Measurements from ENCODE around the gene OR1S2.
"Not testable (repeated sequence)": the region's sequence is repeated elsewhere in the genome, so short reads cannot be mapped to it uniquely, and the experiment has no call there.

The OR1S2 gene

GRCh38 chr11:58204042-58204441 lies at the start of gene OR1S2:
Gene OR1S2, minus strand, starts transcription at chr11:58204142. Its CDS starts 0 bp downstream, at chr11:58204142.
- no peak for DNase-seq

DNA sequence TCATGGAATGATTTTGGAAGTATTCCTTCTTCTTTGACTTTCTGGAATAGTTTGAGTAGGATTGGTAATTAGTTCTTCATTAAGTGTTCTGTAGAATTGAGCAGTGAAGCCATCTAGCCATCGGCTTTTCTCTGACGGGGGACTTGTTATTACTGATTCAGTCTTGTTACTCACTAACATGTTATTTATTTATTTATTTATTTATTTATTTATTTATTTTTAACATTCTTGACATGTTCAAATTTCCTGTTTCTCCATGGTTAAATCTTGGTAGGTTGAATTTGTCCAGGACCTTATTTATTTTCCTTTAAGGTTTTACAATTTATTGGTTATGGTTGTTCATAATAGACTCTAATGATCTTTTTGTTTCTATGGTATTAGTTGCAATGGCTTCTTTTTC lies 40.0 kb upstream of the OR1S2 start:
- DNase-seq: no peak

- no peak for DNase-seq
Observed at GRCh38 chr11:58227956-58228615, 24.1 kb upstream of the OR1S2 start.

- DNase-seq: no peak
Observed at GRCh38 chr11:58222721-58223120, 18.8 kb upstream of the OR1S2 start.

DNA sequence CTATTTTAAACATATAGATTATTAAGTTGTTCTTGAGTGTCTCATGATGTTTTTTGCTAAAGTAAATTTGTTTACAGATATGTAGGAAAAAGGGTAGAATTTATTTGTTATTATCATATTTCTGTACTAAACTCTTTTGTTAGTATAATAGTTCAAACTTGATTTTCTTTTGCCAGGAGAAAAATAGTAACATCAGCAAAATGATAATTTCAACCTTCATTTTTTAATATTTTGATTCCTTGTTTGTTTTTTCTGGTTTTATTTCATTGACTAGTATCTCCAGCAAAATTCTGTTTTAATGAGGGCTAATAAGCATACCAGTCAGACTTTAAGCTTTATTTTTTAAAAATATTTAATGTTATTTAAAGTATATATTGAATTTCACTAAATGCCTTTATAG lies 12.5 kb upstream of the OR1S2 start:
- DNase-seq: no peak

GRCh38 chr11:58212420-58212819 lies 8.5 kb upstream of the OR1S2 start, which contains the start of gene OR1S1:
Gene OR1S1, plus strand, starts transcription at chr11:58212720.
- DNase-seq: not testable (repeated sequence)

- DNase-seq: no peak
Observed at GRCh38 chr11:58199271-58199670, 4.7 kb downstream of the OR1S2 start.

- no peak for DNase-seq
Observed at GRCh38 chr11:58195939-58196338, 8.0 kb downstream of the OR1S2 start.

DNA sequence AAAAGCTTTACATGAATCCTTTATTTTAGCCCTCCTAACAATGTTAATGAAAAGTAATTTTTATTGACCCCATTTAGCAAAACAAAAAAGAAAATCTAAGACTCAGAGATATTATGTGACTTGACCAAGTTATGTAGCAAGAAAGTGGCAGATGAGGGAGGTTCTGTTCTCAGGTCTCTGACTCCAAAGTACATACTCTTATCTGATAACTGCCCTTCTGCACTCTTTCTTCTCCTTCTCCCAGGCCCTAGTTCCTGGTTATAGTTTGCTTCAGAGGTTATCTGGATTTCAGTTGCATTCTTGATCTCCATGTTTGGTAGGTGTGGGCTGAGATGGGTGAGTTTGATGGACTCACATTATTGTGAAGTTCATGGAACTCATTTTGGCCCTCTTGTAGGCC lies 10.6 kb downstream of the OR1S2 start:
- no peak for DNase-seq

DNA sequence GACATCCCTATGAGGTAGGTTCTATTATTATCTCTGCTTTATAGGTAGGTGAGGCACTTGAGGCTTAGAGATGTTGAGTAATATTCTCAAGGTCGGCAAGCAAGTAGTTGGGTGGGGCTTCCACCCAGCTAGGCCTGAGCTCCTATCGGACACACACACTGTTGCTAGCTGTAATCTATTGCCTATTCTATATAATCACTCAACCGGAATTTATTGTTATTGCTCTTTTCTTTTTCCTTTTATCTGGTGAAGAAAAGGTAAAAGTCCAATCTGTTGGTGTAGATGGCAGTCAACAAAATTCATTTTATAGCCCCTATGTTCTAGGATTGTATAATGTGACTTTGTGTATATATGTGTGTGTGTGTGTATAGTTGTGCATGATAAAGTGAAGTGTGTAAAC lies 11.7 kb downstream of the OR1S2 start:
- DNase-seq: no peak

DNA sequence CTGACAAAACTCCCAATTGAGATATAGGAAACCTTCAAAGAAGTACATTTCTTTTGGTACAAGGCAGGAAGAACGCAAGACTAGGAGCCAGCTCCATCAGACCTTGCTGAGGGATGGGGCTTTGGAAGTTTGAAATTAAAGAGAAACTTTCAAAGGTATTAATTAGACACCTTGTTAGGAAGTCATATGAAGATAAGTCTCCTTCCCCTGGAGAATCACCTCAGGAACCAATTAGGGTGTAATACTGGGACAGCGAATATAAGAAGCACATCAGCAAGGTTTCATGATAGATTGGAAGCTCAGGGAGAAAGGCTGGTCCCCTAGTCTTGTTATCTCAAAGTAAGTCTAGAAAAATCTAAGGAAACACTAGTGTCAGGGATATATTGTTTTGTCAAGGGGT lies 15.2 kb downstream of the OR1S2 start, which contains the start of gene OR9Q2:
TSS of gene OR9Q2 (plus strand) at position 301 of the 400 bp plus-strand sequence. CDS start 1,421 bp downstream, outside the sequence.
- no peak for DNase-seq

DNA sequence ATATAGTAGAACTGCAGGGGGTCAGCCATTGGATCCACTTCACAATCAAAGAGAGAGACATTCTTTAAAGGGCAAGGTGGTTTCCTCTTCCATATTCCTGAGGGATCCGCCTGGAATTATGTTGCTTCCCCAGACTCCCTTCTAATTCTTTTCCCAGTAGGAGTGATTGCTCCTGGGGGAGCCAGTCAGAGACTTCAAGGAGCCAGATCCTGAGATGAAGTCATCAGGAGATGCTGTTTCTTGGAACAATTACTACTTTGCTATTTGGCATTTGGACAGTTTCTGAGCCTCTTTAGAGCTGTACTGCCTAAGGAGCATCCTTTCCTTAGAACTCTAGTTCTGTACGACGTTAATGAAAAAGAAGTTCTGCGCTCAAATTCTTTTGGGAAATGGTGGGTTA lies 17.0 kb downstream of the OR1S2 start:
- no peak for DNase-seq

GRCh38 chr11:58179648-58180047 lies 24.3 kb downstream of the OR1S2 start:
- no peak for DNase-seq

- no peak for DNase-seq
Observed at GRCh38 chr11:58178444-58178843, 25.5 kb downstream of the OR1S2 start.

DNA sequence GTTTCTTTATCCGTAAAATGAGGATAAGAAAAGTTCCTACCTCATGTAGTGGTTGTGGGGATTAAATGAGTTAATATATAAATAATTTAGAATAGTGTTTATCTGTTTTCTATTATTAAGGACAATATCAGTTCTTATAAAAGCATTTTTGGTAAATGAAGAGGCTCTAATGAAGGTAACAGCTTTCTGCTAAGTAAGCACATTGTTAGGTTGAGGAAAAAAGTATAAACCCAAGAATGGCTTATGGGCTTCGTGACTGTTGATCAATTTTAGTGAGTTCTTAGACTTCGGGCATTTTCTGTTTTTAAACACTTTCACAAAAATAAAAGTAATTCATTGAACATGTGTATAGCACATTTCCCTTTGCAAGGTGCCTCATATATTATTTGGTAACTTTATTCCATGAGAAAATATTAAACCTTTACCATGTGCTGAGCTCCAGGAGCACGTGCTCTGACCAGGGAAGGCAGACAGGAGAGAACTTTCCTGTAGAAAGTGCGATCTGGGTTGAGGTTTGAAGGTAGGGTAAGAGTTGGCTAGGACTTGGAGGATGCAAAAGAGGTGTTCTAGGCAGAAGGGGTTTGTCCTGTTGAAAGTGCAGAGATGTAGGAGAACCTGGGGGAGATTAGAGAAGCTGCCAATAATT lies 26.4 kb downstream of the OR1S2 start:
- DNase-seq: no peak

- DNase-seq: no peak
Observed at GRCh38 chr11:58165504-58166106, 38.3 kb downstream of the OR1S2 start.

GRCh38 chr11:58164990-58165389 lies 39.0 kb downstream of the OR1S2 start:
- DNase-seq: no peak

DNA sequence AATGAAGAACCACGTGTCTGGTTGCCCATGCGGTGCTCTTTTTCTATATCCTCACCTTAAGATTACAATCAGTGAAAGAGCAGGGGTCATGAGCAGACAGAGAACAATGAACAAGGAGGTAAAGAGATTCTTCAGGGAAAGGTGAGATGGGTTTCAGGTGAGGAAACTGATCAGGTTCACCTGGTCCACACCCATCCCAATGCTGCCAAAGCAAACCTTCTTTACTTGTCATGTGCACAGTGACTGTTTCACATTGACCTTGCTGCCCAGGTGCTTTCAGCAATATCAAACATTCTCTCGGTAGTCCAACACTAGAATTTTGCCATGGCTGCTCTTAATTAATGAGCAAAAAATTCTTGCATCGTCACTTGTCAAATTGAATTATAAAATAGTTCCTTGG lies 39.6 kb downstream of the OR1S2 start:
- DNase-seq: no peak
